ENCODE measurements around the gene C16orf92.

The C16orf92 gene

GRCh38 chr16:30024451-30024850, 1.5 kb downstream of the C16orf92 start:
- Histone ChIP-seq H3K27ac (ENCODE audit: low read depth, low read length, poor library complexity, severe bottlenecking) (no peak overlapping the region), H3K4me1 (ENCODE audit: insufficient read depth, low read length, severe bottlenecking) (peaks cover 5% of the 10 kb centered on the region), H3K27me3 (ENCODE audit: insufficient read depth, low read length) (peaks cover 12% of the 10 kb centered on the region; the same call in 1 of the 2 replicates), H3K36me3 (ENCODE audit: insufficient read depth, low read length) (no peaks in the 10 kb centered on the region), H3K79me2 (ENCODE audit: insufficient read depth, low read length) (no peaks in the 10 kb centered on the region), H3K9ac (ENCODE audit: low read length) (no peak overlapping the region), H3F3A (ENCODE audit: insufficient read depth, low read length) (no peaks in the 10 kb centered on the region), H3K9me2 (ENCODE audit: low read depth, low read length) (no peaks in the 10 kb centered on the region), H3K4me2 (ENCODE audit: low read length) (no peak overlapping the region), H4K20me1 (ENCODE audit: insufficient read depth, low read length) (no peaks in the 10 kb centered on the region), H2AFZ (ENCODE audit: low read length) (no peak overlapping the region), H3K9me3 (ENCODE audit: low read length) (no peaks in the 10 kb centered on the region), H3K4me3 (ENCODE audit: low read depth, low read length, poor library complexity, severe bottlenecking) (no peak overlapping the region)
- TF ChIP-seq CTCF (IDR thresholded peaks at IDR 0.05; ENCODE audit: low read length) (no peak), EZH2 (IDR thresholded peaks at IDR 0.05; ENCODE audit: borderline replicate concordance, low read length) (no peak)

GRCh38 chr16:30025156-30025555, 2.2 kb downstream of the C16orf92 start:
- Histone ChIP-seq H3F3A (ENCODE audit: insufficient read depth, low read length) (no peaks in the 10 kb centered on the region), H3K36me3 (ENCODE audit: insufficient read depth, low read length) (no peaks in the 10 kb centered on the region), H3K9me2 (ENCODE audit: low read depth, low read length) (no peaks in the 10 kb centered on the region), H3K27ac (ENCODE audit: low read depth, low read length, poor library complexity, severe bottlenecking) (no peak overlapping the region), H3K4me3 (ENCODE audit: low read depth, low read length, poor library complexity, severe bottlenecking) (no peak overlapping the region), H3K27me3 (ENCODE audit: insufficient read depth, low read length) (peaks cover 12% of the 10 kb centered on the region; the same call in 1 of the 2 replicates), H3K4me1 (ENCODE audit: insufficient read depth, low read length, severe bottlenecking) (peaks cover 5% of the 10 kb centered on the region), H4K20me1 (ENCODE audit: insufficient read depth, low read length) (no peaks in the 10 kb centered on the region), H2AFZ (ENCODE audit: low read length) (no peak overlapping the region), H3K9ac (ENCODE audit: low read length) (no peak overlapping the region), H3K79me2 (ENCODE audit: insufficient read depth, low read length) (no peaks in the 10 kb centered on the region), H3K9me3 (ENCODE audit: low read length) (no peaks in the 10 kb centered on the region), H3K4me2 (ENCODE audit: low read length) (no peak overlapping the region)
- TF ChIP-seq EZH2 (IDR thresholded peaks at IDR 0.05; ENCODE audit: borderline replicate concordance, low read length) = no peak
- TF ChIP-seq CTCF (IDR thresholded peaks at IDR 0.05; ENCODE audit: low read length) = no peak

- no peaks in the 10 kb centered on the region for H3F3A ChIP-seq (ENCODE audit: insufficient read depth, low read length)
- no peaks in the 10 kb centered on the region for H3K9me3 ChIP-seq (ENCODE audit: low read length)
Measured at GRCh38 chr16:30025574-30025973, 2.6 kb downstream of the C16orf92 start.

More at GRCh38 chr16:30025574-30025973, 2.6 kb downstream of the C16orf92 start:
- Histone ChIP-seq H3K4me1 (ENCODE audit: insufficient read depth, low read length, severe bottlenecking) (peaks cover 5% of the 10 kb centered on the region), H3K9ac (ENCODE audit: low read length) (no peak overlapping the region), H2AFZ (ENCODE audit: low read length) (no peak overlapping the region), H3K9me2 (ENCODE audit: low read depth, low read length) (no peaks in the 10 kb centered on the region), H3K4me3 (ENCODE audit: low read depth, low read length, poor library complexity, severe bottlenecking) (no peak overlapping the region), H4K20me1 (ENCODE audit: insufficient read depth, low read length) (no peaks in the 10 kb centered on the region), H3K27ac (ENCODE audit: low read depth, low read length, poor library complexity, severe bottlenecking) (no peak overlapping the region), H3K36me3 (ENCODE audit: insufficient read depth, low read length) (no peaks in the 10 kb centered on the region), H3K4me2 (ENCODE audit: low read length) (no peak overlapping the region), H3K79me2 (ENCODE audit: insufficient read depth, low read length) (no peaks in the 10 kb centered on the region), H3K27me3 (ENCODE audit: insufficient read depth, low read length) (peaks cover 12% of the 10 kb centered on the region; the same call in 1 of the 2 replicates)
- TF ChIP-seq EZH2 (IDR thresholded peaks at IDR 0.05; ENCODE audit: borderline replicate concordance, low read length) (no peak), CTCF (IDR thresholded peaks at IDR 0.05; ENCODE audit: low read length) (no peak)
